Stimulated activated CD8-positive, alpha-beta memory T cell treated with anti-CD3 and anti-CD28 coated beads, Interleukin-7, amount 100 ng/mL, for 1 hour (primary cell): ENCODE measurements around the gene LSM4.
A peak's percentile ranks its signal among the peaks of the same experiment; 100 is the strongest.
"Not testable (repeated sequence)": the region's sequence is repeated elsewhere in the genome, so short reads cannot be mapped to it uniquely, and the experiment has no call there.

ENCODE experiments used
- DNase-seq, 2 donors: peaks; one replicate each; pipeline ENCODE4 v3.0.0-alpha.2; 2020; ENCODE audit warnings: low read depth in 2 of 2

The LSM4 gene

DNA sequence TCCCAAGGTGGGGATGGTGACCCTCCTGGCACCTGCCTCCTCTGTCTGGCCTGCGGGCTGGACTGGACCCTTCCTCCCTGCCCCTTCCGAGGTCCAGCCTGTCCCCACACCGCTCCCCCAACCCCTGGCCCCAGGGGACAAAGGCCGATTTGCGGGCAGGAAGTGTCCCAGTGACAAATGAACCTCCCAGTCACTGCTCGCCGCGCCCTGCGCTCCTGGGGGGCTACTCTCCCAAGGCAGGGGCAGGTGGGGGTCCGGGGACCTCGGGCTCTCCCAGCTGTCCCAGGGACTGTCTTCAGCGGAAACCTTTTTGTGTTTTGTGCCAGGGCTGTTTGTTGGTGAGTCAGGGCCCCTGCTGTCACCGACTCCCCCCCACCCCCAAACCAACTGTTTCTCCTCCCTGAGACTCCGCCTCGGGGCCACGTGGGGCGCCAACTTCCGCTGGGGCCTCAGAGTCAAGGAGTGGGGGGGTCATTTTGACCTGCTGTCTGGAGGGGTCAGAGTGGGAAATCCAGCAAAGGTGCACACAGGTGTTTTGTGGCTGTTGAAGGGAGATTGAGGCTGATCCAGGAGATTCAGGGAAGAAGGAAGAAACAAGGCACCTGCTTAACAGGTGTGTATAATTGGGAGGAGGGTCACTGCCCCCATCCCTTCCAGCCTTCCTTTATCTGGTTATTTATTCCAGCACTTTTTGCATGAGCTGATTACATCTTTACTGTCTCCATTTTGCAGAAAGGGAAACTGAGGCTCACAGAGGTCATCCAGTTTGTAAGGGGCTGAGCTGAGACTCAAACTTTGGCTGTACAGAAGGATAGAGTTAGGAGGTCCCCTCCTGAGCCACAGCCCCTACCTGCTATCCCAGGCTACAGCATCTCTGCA, 18.4 kb upstream of the LSM4 start:
- peak; percentile 32 to 35 for DNase-seq

DNA sequence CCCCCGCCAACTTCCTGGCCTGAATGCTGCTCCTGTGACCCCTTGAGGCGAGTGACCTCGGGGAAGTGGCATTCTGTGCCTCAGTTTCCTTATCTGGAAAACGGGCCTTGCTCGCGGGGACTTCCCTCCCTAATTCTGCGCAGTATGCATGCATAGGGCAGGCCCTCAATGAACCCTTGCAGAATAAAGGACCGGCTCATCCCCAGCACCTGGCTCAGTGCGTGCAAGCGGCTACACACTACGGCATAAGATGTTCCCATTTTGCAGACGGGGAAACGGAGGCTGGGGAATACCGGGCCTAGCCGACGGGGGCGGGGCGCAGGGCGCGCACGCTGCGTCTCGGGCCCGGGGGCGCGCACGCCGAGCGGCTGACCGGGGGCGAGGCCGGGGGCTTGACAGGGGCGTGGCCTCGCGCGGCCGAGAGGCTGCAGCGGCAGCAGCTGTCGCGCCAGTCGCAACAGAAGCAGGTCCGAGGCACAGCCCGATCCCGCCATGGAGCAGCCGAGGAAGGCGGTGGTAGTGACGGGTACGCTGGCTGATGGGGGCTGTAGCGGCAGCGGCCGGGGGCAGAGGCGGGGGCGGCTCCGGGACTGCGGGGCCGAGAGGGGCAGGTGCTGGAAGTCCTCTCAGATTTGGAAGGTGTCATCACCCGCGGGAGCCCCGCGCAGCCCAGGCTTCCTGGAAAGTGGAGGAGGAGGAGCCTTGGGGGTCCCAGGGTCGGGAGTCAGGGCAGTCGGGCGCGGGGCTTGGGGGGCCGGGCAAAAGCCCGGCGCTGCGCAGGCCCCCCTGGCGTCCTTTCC, 17.5 kb upstream of the LSM4 start, which contains the start of gene PGPEP1:
PGPEP1 (plus strand) TSS at position 409 of the 800 bp plus-strand sequence; CDS start at position 493, 84 bp downstream.
- peak; percentile 32 to 42 for DNase-seq

GRCh38 chr19:18339723-18340122, 16.8 kb upstream of the LSM4 start:
- DNase-seq: no peak

GRCh38 chr19:18338541-18338940, 15.7 kb upstream of the LSM4 start:
- DNase-seq: no peak

- DNase-seq: no peak
These were observed 13.2 kb upstream of the LSM4 start for GRCh38 chr19:18336121-18336520.

DNA sequence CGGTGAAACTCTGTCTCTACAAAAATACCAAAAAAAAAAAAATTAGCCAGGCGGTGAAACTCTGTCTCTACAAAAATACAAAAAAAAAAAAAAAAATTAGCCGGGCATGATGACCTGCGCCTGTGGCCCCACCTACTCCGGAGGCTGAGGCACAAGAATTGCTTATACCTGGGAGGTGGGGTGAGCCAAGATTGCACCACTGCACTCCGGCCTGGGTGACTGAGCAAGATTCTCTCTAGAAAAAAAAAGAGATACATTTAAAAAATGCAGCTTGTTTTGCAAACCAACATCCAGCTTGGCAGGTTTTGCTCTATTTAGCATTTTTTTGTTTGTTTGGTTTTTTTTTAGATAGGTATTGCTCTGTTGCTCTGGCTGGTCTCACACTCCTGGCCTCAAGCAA, 10.8 kb upstream of the LSM4 start:
- DNase-seq: no peak

GRCh38 chr19:18332917-18333530, 10.1 kb upstream of the LSM4 start:
- no peak for DNase-seq

DNA sequence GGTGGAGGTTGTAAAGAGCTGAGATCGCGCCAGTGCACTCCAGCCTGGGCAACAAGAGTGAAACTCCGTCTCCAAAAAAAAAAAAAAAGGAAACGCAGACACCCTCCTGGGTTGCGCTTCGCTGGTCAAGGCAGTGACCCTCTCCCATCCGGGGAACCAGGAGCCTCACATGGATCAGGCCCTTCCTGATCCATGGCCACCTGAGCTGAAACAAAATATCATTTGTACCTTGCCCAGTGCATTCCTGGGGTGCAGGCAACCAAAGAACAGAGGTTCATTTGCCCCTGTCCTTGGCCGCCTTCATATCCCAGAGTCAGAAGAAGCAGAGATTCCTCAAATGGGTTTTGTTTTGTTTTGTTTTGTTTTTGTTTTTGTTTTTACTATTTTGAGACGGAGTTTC, 8.0 kb upstream of the LSM4 start:
- DNase-seq: no peak

DNA sequence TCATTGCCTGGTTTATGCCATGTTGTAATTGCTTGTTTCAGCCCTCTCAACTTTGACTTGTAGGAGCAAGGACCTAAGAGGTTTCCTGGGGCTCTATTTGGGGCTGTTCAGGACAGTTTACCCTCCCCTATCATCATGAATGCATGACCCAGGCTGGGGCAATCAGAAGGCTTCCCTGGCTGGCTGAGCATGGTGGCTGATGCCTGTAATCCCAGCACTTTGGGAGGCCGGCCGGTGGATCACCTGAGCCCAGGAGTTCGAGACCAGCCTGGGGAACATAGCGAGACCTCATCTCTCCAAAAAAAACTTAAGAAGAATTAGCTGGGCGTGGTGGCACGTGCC, 6.1 kb upstream of the LSM4 start:
- DNase-seq: no peak

- peak; percentile 67 to 68 for DNase-seq
These were observed 5.6 kb upstream of the LSM4 start for GRCh38 chr19:18328340-18329034.

- no peak for DNase-seq
These were observed 3.9 kb upstream of the LSM4 start for GRCh38 chr19:18326772-18327171.

DNA sequence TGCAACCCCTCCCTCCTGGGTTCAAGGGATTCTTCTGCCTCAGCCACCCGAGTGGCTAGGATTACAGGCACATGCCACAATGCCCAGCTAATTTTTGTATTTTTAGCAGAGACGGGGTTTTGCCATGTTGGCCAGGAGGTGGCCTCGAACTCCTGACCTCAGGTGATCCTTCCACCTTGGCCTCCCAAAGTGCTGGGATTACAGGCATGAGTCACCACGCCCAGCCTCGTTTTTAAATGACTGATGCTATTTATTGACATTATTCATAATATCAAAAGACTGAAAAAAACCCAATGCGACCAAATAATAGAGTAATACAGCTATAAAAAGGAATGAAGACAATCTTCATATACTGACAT, 1.5 kb upstream of the LSM4 start:
- DNase-seq: not testable (repeated sequence)

DNA sequence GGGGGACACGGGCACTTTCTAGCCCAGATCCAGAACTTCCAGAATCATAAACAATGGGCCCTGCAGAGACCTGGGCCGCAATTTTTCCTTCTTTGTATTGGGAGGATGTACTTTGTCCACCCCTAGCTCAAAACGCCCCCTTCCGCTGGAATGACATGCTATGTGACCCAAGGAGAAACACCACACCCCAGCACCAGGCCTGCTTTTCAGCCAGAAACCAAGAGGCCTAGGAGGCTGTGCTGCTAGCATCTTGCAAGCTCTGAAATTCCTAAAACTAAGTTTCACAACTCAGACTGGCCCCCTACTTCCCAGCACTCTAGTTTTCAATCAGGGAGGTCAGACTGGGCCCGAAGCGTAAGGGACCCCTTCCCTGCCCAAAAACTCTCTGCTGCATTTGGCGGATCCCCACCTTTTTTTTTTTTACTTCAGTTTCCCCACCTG, 538 bp downstream of the LSM4 start:
- no peak for DNase-seq

DNA sequence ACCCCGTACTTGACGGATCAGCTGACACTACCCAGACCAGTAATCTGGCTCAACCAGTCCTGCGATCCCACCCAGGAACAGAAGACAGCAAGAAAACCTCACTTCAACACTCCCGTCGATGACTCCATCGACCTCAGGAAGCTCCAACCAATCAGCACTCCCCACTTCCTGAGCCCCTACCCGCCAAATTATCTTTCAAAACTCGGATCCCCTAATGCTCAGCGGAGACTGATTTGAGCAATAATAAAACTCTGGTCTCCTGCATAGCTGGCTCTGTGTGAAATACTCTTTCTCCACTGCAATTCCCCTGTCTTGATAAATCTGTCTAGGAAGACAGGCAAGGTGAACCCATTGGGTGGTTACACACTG, 1.2 kb downstream of the LSM4 start:
- no peak for DNase-seq

DNA sequence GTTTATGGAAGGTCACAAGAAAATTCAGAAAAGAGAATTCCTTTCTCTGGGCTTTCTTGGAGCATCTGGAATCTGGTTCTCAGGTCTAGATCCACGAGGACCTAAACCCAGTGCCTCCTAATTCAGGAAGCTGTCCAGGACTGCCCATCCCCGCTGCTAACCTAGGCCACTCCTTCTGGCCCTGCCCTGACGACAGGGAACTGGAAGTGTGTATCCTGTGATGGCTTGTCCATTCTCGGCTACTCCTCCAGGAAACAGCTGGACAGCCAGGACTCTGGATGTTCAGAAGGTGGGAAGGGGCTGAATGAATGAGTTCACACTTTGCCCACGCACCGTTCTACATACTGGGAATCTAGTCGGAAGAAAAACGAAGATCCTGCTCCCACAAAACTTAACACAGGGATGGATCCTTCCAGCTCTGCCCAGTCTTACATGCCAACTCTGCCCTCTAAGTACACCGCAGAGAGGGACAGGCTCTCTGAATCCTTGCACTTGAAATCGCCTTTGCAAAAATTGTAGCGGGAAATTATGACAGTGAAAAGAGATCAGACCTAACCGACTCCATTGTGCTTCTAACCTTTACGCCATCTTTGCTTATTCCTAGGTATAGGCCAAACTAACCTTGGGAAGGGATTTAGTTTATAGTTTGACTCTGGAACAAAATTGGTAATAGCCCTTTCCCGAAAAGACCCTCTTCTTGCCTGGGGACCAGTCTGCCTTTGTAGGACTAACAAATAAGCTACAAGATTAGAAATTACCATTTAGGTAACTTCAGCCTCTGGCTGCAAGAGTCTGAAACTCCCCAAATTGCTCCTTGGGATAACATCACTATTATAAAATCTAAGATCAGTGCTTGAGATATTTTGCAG, 1.8 kb downstream of the LSM4 start:
- DNase-seq: no peak

GRCh38 chr19:18319591-18320135, 3.2 kb downstream of the LSM4 start:
- no peak for DNase-seq

DNA sequence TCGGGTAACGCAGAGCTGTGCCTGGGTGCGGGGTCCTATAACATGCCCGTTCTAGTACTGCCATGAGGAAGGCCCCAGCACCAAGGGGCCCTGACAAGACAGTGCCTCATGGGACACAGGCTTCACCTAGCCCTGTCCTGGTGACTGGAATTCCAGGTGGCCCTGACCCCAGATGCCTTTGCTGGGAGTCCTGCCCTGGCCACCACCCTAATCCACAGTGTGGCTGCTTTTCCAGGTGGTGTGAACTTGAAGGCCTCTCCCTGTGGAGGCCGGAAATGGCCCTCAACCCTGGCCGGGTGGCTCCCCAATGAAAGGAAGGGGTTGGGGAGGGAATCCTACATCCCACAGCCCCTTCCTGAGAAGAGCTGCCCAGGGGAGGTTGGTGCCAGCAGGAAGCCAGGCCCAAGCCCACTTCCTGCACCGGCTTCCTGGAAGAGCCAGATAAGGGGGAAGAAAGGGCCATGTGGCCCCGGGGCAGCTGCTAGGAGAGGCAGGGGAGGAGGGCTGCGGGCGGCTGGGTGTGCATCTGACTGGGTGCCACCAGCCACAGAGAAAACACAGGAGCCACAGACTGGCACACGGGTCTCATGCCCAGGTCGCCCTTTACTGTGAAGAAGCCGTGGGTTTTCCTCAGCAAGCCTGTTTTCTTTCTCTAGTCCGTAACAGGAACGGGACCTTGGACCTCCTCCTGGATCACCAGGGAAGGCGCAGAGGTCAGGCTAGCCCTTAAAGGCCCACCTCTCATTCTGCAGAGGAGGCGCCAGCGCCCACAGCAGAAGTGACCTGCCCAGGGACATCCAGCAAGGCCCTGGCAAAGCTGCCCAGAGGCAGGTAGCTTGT, 4.7 kb downstream of the LSM4 start:
- DNase-seq: no peak

DNA sequence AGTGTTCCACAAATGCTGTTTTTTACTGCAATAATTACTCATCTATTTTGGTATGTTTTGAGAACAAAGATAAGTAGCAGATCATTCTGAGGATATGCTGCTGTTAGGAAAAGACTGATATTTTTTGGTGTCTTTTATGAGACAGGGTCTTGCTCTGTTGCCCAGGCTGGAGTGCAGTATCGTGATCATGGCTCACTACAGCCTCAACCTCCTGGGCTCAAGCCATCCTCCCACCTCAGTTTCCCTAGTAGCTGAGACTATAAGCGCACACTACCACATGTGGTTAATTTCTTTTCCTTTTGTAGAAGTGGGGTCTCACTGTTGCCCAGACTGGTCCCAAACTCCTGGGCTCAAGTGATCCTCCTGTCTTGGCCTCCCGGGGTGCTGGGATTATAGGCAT, 9.5 kb downstream of the LSM4 start:
- no peak for DNase-seq

- no peak for DNase-seq
These were observed 10.8 kb downstream of the LSM4 start for GRCh38 chr19:18312092-18312534.
